Activated T-helper 17 cell treated with anti-CD3 and anti-CD28 coated beads, Interleukin-2, amount 50 U/mL, for 72 hours (primary cell): ENCODE measurements around the gene TAS2R42. TPM values are rescaled to one million over a fixed set of nuclear protein-coding genes. Genes with fewer than 3 reads are reported as not detected.

Source experiments
- ATAC-seq: fragments of 150-1000 bp; cut with Tn5 transposase; replicated peaks from 2 replicates; pipeline ENCODE4 v1.10.0; 2021; ENCODE audit warnings: mild to moderate bottlenecking, moderate library complexity
- H3K27ac Mint-ChIP-seq: one replicate; pipeline ENCODE4 v1.8.0; 2022; ENCODE audit warnings: mixed read lengths
- H3K27me3 Mint-ChIP-seq: one replicate; pipeline ENCODE4 v1.8.0; 2022; ENCODE audit warnings: mixed read lengths
- H3K36me3 Mint-ChIP-seq: one replicate; pipeline ENCODE4 v1.8.0; 2022; ENCODE audit warnings: low read depth, mild to moderate bottlenecking, mixed read lengths
- H3K4me1 Mint-ChIP-seq: one replicate; pipeline ENCODE4 v1.8.0; 2022; ENCODE audit warnings: mixed read lengths
- H3K4me3 Mint-ChIP-seq: one replicate; pipeline ENCODE4 v1.8.0; 2022; ENCODE audit warnings: mild to moderate bottlenecking, mixed read lengths
- H3K9me3 Mint-ChIP-seq: one replicate; pipeline ENCODE4 v1.8.0; 2022; ENCODE audit warnings: mixed read lengths
- total RNA-seq, 2 donors: library from RNA; stranded (reverse); gene quantifications; one replicate each; pipeline ENCODE4 v1.2.3, GENCODE V29; 2022

TAS2R42 gene
- total RNA-seq, 2 donors from 2014 or later, result not detected

- Mint-ChIP-seq H3K36me3 (peaks cover 92% of the 10 kb centered on the region), H3K4me3 (no peak overlapping the region), H3K4me1 (peaks cover 33% of the 10 kb centered on the region), H3K27ac (no peak overlapping the region), H3K27me3 (no peaks in the 10 kb centered on the region), H3K9me3 (no peaks in the 10 kb centered on the region)
- ATAC-seq, result no peak
Measured at GRCh38 chr12:11164384-11164783, 22.4 kb downstream of the TAS2R42 start.

- no peak overlapping the region for H3K27ac Mint-ChIP-seq
- no peaks in the 10 kb centered on the region for H3K27me3 Mint-ChIP-seq
- H3K4me3 Mint-ChIP-seq, result no peak overlapping the region
- H3K36me3 Mint-ChIP-seq, result peaks cover 87% of the 10 kb centered on the region
- no peaks in the 10 kb centered on the region for H3K9me3 Mint-ChIP-seq
- ATAC-seq, result no peak
- peaks cover 17% of the 10 kb centered on the region for H3K4me1 Mint-ChIP-seq
Measured at GRCh38 chr12:11162502-11162901, 24.2 kb downstream of the TAS2R42 start.

GRCh38 chr12:11158885-11159444, 27.8 kb downstream of the TAS2R42 start:
- H3K27me3 Mint-ChIP-seq, result no peaks in the 10 kb centered on the region
- no peak overlapping the region for H3K27ac Mint-ChIP-seq
- no peak overlapping the region for H3K4me3 Mint-ChIP-seq
- no peaks in the 10 kb centered on the region for H3K9me3 Mint-ChIP-seq
- H3K4me1 Mint-ChIP-seq, result peaks cover 9% of the 10 kb centered on the region
- ATAC-seq, result no peak
- H3K36me3 Mint-ChIP-seq, result peaks cover 54% of the 10 kb centered on the region

GRCh38 chr12:11154400-11154925, 32.3 kb downstream of the TAS2R42 start:
- H3K9me3 Mint-ChIP-seq, result peaks cover 4% of the 10 kb centered on the region
- no peaks in the 10 kb centered on the region for H3K4me1 Mint-ChIP-seq
- H3K27me3 Mint-ChIP-seq, result no peaks in the 10 kb centered on the region
- H3K4me3 Mint-ChIP-seq, result no peak overlapping the region
- H3K36me3 Mint-ChIP-seq, result peaks cover 30% of the 10 kb centered on the region
- no peak overlapping the region for H3K27ac Mint-ChIP-seq
- no peak for ATAC-seq

GRCh38 chr12:11152725-11153124, 34.0 kb downstream of the TAS2R42 start:
- Mint-ChIP-seq H3K4me1 (no peaks in the 10 kb centered on the region), H3K36me3 (peaks cover 17% of the 10 kb centered on the region), H3K27ac (no peak overlapping the region), H3K27me3 (no peaks in the 10 kb centered on the region), H3K4me3 (no peak overlapping the region), H3K9me3 (peaks cover 4% of the 10 kb centered on the region)
- no peak for ATAC-seq

DNA sequence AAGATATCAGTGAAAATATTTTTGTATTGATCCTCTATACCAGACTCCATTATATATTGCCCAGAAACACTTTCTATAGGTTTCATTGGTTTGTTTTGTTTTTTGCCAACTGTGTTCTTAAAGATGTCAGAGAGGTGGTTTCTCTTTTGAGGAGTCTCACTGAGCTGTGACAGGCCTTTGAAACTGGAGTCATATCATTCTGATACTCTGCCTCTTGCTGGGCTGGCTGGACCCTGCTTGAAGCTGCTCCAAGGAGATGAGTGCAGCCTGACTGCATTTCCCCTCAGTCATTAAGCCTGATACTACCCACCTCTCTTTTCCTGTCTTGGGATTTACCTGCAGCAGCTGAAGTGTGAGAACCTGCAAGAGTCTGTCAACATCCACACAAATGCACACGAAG, 35.9 kb downstream of the TAS2R42 start:
- Mint-ChIP-seq H3K9me3 (peaks cover 4% of the 10 kb centered on the region), H3K36me3 (peaks cover 15% of the 10 kb centered on the region), H3K4me3 (no peak overlapping the region), H3K4me1 (no peaks in the 10 kb centered on the region), H3K27ac (no peak overlapping the region), H3K27me3 (no peaks in the 10 kb centered on the region)
- ATAC-seq, result no peak

- no peaks in the 10 kb centered on the region for H3K27me3 Mint-ChIP-seq
- peaks cover 21% of the 10 kb centered on the region for H3K36me3 Mint-ChIP-seq
- no peak for ATAC-seq
- peaks cover 4% of the 10 kb centered on the region for H3K9me3 Mint-ChIP-seq
- H3K4me3 Mint-ChIP-seq, result no peak overlapping the region
- peaks cover 8% of the 10 kb centered on the region for H3K4me1 Mint-ChIP-seq
- no peak overlapping the region for H3K27ac Mint-ChIP-seq
Measured at GRCh38 chr12:11147420-11147819, 39.3 kb downstream of the TAS2R42 start.

DNA sequence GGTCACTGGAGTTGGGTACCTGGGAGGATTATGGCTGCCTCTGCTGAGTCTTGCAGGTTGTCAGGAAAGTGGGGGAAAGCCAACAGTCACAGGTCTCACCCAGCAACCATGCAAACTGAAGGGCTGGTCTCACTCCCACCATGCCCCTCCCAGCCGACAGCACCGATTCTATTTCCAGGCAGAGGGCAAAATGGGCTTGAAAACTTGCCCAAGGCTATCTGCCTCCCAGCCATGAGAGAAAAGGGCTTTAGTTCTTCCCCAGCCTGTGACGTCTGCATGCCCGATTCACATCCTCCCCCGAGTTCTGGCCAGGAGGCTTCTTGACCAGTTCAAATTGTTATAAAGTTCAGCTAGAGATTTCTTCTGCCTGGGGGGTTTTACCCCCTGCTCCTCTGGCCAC, 42.4 kb downstream of the TAS2R42 start:
- H3K27ac Mint-ChIP-seq, result no peak overlapping the region
- no peak for ATAC-seq
- H3K9me3 Mint-ChIP-seq, result no peaks in the 10 kb centered on the region
- H3K27me3 Mint-ChIP-seq, result no peaks in the 10 kb centered on the region
- H3K36me3 Mint-ChIP-seq, result peaks cover 30% of the 10 kb centered on the region
- H3K4me3 Mint-ChIP-seq, result no peak overlapping the region
- peaks cover 8% of the 10 kb centered on the region for H3K4me1 Mint-ChIP-seq

DNA sequence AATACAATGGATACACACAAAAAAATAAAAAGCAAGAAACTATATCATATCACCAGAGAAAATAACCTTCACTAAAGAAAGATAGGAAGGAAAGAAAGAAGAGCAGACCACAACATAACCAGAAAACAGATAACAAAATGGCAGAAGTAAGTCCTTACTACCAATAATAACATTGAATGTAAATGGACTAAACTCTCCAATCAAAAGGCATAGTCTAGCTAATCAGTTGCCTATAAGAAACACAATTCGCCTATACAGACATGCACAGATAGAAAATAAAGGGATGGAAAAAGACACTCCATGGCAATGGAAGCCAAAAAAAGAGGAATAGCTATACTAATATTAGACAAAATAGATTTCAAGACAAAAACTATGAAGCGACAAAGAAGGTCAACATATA, 43.4 kb downstream of the TAS2R42 start:
- H3K36me3 Mint-ChIP-seq, result peaks cover 30% of the 10 kb centered on the region
- H3K4me1 Mint-ChIP-seq, result peaks cover 8% of the 10 kb centered on the region
- no peaks in the 10 kb centered on the region for H3K9me3 Mint-ChIP-seq
- H3K27ac Mint-ChIP-seq, result no peak overlapping the region
- H3K4me3 Mint-ChIP-seq, result no peak overlapping the region
- no peak for ATAC-seq
- H3K27me3 Mint-ChIP-seq, result no peaks in the 10 kb centered on the region

DNA sequence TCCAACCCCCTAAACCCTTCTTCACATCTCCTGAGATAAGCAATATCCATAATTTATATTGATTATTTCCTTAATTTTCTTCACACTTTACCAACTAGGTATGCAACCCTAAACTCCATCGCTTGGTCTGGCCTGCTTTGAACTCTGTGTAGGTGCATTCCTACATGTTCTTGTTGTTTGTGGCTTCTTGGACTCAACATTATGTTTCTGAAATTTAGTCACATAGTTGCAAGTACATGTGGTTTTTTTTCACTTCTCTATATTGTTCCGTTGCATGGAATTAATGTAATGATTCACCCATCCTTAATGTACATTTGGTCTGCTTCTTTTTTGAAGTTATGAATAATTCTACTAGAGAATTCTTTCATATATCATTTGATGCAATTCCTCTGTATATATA, 50.7 kb downstream of the TAS2R42 start:
- peak; percentile 88 for ATAC-seq
- Mint-ChIP-seq H3K9me3 (no peaks in the 10 kb centered on the region), H3K27me3 (no peaks in the 10 kb centered on the region), H3K36me3 (peaks cover 15% of the 10 kb centered on the region), H3K27ac (peak overlapping the region; percentile 54), H3K4me3 (no peak overlapping the region), H3K4me1 (peaks cover 21% of the 10 kb centered on the region)

Other genes with a start within 250 kb of the TAS2R42 start
- gene TAS2R14, start 247.7 kb downstream of the TAS2R42 start, total RNA-seq, result 1 to 10 TPM; 2.4 to 3.7 TPM
- gene TAS2R50, start 200.0 kb downstream of the TAS2R42 start, total RNA-seq, result 1 to 10 TPM in 1 of 2 donors, under 1 TPM in 1; 0.84 to 1.7 TPM
- 1 to 10 TPM; 1.9 to 4.4 TPM for gene TAS2R20, start 188.6 kb downstream of the TAS2R42 start, total RNA-seq
- 1 to 10 TPM; 3.9 to 6.5 TPM for gene TAS2R19, start 164.3 kb downstream of the TAS2R42 start, total RNA-seq
- gene TAS2R31, start 155.5 kb downstream of the TAS2R42 start, total RNA-seq, result 1 to 10 TPM; 2.1 to 8.0 TPM
- 1 to 10 TPM; 1.8 to 3.1 TPM for gene TAS2R46, start 124.6 kb downstream of the TAS2R42 start, total RNA-seq
- 1 to 10 TPM; 1.9 TPM for gene TAS2R43, start 94.6 kb downstream of the TAS2R42 start, total RNA-seq
- gene TAS2R30, start 52.3 kb downstream of the TAS2R42 start, total RNA-seq, result 1 to 10 TPM; 4.0 to 6.0 TPM
- gene SMIM10L1, start 15.7 kb downstream of the TAS2R42 start, total RNA-seq, result 1 to 10 TPM; 8.2 to 9.7 TPM
- gene PRB3, start 82.8 kb upstream of the TAS2R42 start, total RNA-seq, result not detected
- gene PRB4, start 123.5 kb upstream of the TAS2R42 start, total RNA-seq, result not detected
- gene PRB2, start 208.6 kb upstream of the TAS2R42 start, total RNA-seq, result not detected